Mesendoderm (in vitro differentiated cells): Measurements from ENCODE around the gene NCOR2.
A peak's percentile ranks its signal among the peaks of the same experiment; 100 is the strongest.

Experiments
- DNase-seq: peaks from one replicate; pipeline ENCODE4 v3.0.0; 2013
- H2AK5ac ChIP-seq: 2 replicates; pipeline ENCODE4 v1.6.1; 2013; ENCODE audit warnings: low read length, inconsistent platforms
- H2BK120ac ChIP-seq: 2 replicates; pipeline ENCODE4 v1.6.1; 2013; ENCODE audit warnings: low read depth, mild to moderate bottlenecking, low read length, moderate library complexity, mixed read lengths
- H2BK15ac ChIP-seq: replicated peaks from 2 replicates; pipeline ENCODE4 v1.6.1; 2013; ENCODE audit warnings: low read depth, mild to moderate bottlenecking, moderate library complexity
- H2BK5ac ChIP-seq: 2 replicates; pipeline ENCODE4 v1.6.1; 2013; ENCODE audit warnings: low read length, inconsistent platforms
- H3K18ac ChIP-seq: 2 replicates; pipeline ENCODE4 v1.6.1; 2013; ENCODE audit warnings: mild to moderate bottlenecking, low read length, mixed read lengths
- H3K23ac ChIP-seq: one replicate; pipeline ENCODE4 v1.6.1; 2013; ENCODE audit warnings: low read length
- H3K27ac ChIP-seq: 2 replicates; pipeline ENCODE4 v1.5.1; 2013; ENCODE audit warnings: low read depth, mild to moderate bottlenecking, inconsistent platforms, low read length, moderate library complexity
- H3K27me3 ChIP-seq: 2 replicates; pipeline ENCODE4 v1.6.1; 2013; ENCODE audit warnings: low read length, control low read depth, mild to moderate bottlenecking, inconsistent platforms; ENCODE audit not compliant: insufficient read depth, poor library complexity
- H3K36me3 ChIP-seq: 2 replicates; pipeline ENCODE4 v1.6.1; 2013; ENCODE audit warnings: low read length, inconsistent platforms; ENCODE audit not compliant: control insufficient read depth, insufficient read depth
- H3K4ac ChIP-seq: one replicate; pipeline ENCODE4 v1.6.1; 2013; ENCODE audit warnings: low read depth, mild to moderate bottlenecking, low read length, moderate library complexity
- H3K4me1 ChIP-seq: 2 replicates; pipeline ENCODE4 v1.6.1; 2013; ENCODE audit warnings: low read depth, low read length, inconsistent platforms; ENCODE audit not compliant: control insufficient read depth
- H3K4me2 ChIP-seq: 2 replicates; pipeline ENCODE4 v1.6.1; 2013; ENCODE audit warnings: low read length
- H3K4me3 ChIP-seq: 2 replicates; pipeline ENCODE4 v1.5.1; 2013; ENCODE audit warnings: mild to moderate bottlenecking, low read length
- H3K56ac ChIP-seq: one replicate; pipeline ENCODE4 v1.6.1; 2013; ENCODE audit warnings: low read length
- H3K79me1 ChIP-seq: 2 replicates; pipeline ENCODE4 v1.6.1; 2013; ENCODE audit warnings: low read length, inconsistent platforms
- H3K79me2 ChIP-seq: 2 replicates; pipeline ENCODE4 v1.6.1; 2013; ENCODE audit warnings: mild to moderate bottlenecking, low read length; ENCODE audit not compliant: control insufficient read depth, insufficient read depth
- H3K9ac ChIP-seq: 2 replicates; pipeline ENCODE4 v1.6.1; 2013; ENCODE audit warnings: low read length, inconsistent platforms
- H4K5ac ChIP-seq: one replicate; pipeline ENCODE4 v1.6.1; 2013; ENCODE audit warnings: low read length
- H4K8ac ChIP-seq: one replicate; pipeline ENCODE4 v1.6.1; 2013; ENCODE audit warnings: low read depth, mild to moderate bottlenecking, control low read depth, low read length, moderate library complexity
- WGBS: extraction: QIAGEN DNeasy Blood & Tissue Kit; methylation state at CpG from one replicate; pipeline ENCODE4 v1.1.7; 2013; ENCODE audit warnings: low lambda C conversion rate, missing lambda C conversion rate; ENCODE audit not compliant: insufficient coverage; ENCODE audit errors: extremely low coverage; 5-methylcytosine and 5-hydroxymethylcytosine counted together

Gene NCOR2

GRCh38 chr12:124554429-124555029 is 12.9 kb downstream of the NCOR2 start:
- Histone ChIP-seq H3K9ac (no peak overlapping the region), H2BK120ac (no peak overlapping the region), H3K4me1 (peaks cover 3% of the 10 kb centered on the region), H3K4ac (no peak overlapping the region), H3K4me2 (no peak overlapping the region), H4K5ac (no peak overlapping the region), H2BK5ac (no peak overlapping the region), H2BK15ac (no peak overlapping the region), H4K8ac (no peak overlapping the region), H2AK5ac (no peak overlapping the region), H3K56ac (no peak overlapping the region), H3K79me2 (peaks cover 97% of the 10 kb centered on the region), H3K4me3 (no peak overlapping the region), H3K79me1 (peaks cover 20% of the 10 kb centered on the region), H3K27me3 (no peaks in the 10 kb centered on the region), H3K27ac (no peak overlapping the region), H3K23ac (no peak overlapping the region), H3K36me3 (no peaks in the 10 kb centered on the region), H3K18ac (no peak overlapping the region)
- DNase-seq = no peak
- WGBS = no CpG with 5 or more reads among the region's 26 CpGs

- no peak overlapping the region for H4K8ac ChIP-seq
- no peak overlapping the region for H3K4me3 ChIP-seq
- H3K23ac ChIP-seq = no peak overlapping the region
- H4K5ac ChIP-seq = no peak overlapping the region
- no CpG with 5 or more reads among the region's 18 CpGs for WGBS
- H3K18ac ChIP-seq = no peak overlapping the region
- no peak overlapping the region for H2BK120ac ChIP-seq
- H3K27me3 ChIP-seq = no peaks in the 10 kb centered on the region
- H2BK5ac ChIP-seq = no peak overlapping the region
- H3K27ac ChIP-seq = no peak overlapping the region
- H3K4ac ChIP-seq = no peak overlapping the region
- H3K9ac ChIP-seq = no peak overlapping the region
- peaks cover 97% of the 10 kb centered on the region for H3K79me2 ChIP-seq
- no peak overlapping the region for H2AK5ac ChIP-seq
- peaks cover 3% of the 10 kb centered on the region for H3K4me1 ChIP-seq
- H2BK15ac ChIP-seq = no peak overlapping the region
- H3K79me1 ChIP-seq = peaks cover 19% of the 10 kb centered on the region
- no peak overlapping the region for H3K56ac ChIP-seq
- no peaks in the 10 kb centered on the region for H3K36me3 ChIP-seq
- no peak for DNase-seq
- H3K4me2 ChIP-seq = no peak overlapping the region
These were observed 13.5 kb downstream of the NCOR2 start for GRCh38 chr12:124553862-124554428.

- Histone ChIP-seq H2BK120ac (no peak overlapping the region), H3K4me2 (no peak overlapping the region), H4K8ac (no peak overlapping the region), H3K27me3 (no peaks in the 10 kb centered on the region), H3K56ac (peak overlapping the region; percentile 59), H3K36me3 (no peaks in the 10 kb centered on the region), H3K27ac (peak overlapping the region; percentile 70), H2BK15ac (no peak overlapping the region), H3K4me3 (no peak overlapping the region), H4K5ac (no peak overlapping the region), H3K79me1 (peaks cover 27% of the 10 kb centered on the region), H3K23ac (no peak overlapping the region), H2AK5ac (no peak overlapping the region), H3K4me1 (peaks cover 3% of the 10 kb centered on the region), H3K4ac (no peak overlapping the region), H2BK5ac (no peak overlapping the region), H3K9ac (peak overlapping the region; percentile 52), H3K79me2 (peaks cover 95% of the 10 kb centered on the region), H3K18ac (peak overlapping the region; percentile 32)
- no CpG with 5 or more reads among the region's 25 CpGs for WGBS
- DNase-seq = peak; percentile 89
These were observed 15.9 kb downstream of the NCOR2 start for GRCh38 chr12:124551268-124552144.

- no peak overlapping the region for H3K23ac ChIP-seq
- H3K27me3 ChIP-seq = no peaks in the 10 kb centered on the region
- H3K36me3 ChIP-seq = no peaks in the 10 kb centered on the region
- DNase-seq = no peak
- no peak overlapping the region for H3K4ac ChIP-seq
- H4K5ac ChIP-seq = no peak overlapping the region
- H3K79me2 ChIP-seq = peaks cover 95% of the 10 kb centered on the region
- H3K4me2 ChIP-seq = no peak overlapping the region
- no peak overlapping the region for H3K18ac ChIP-seq
- no peak overlapping the region for H3K27ac ChIP-seq
- no peak overlapping the region for H3K4me3 ChIP-seq
- H3K9ac ChIP-seq = no peak overlapping the region
- H2BK5ac ChIP-seq = no peak overlapping the region
- H3K4me1 ChIP-seq = peaks cover 3% of the 10 kb centered on the region
- no peak overlapping the region for H3K56ac ChIP-seq
- H2BK15ac ChIP-seq = no peak overlapping the region
- no peak overlapping the region for H4K8ac ChIP-seq
- no CpG with 5 or more reads among the region's 11 CpGs for WGBS
- peaks cover 31% of the 10 kb centered on the region for H3K79me1 ChIP-seq
- no peak overlapping the region for H2AK5ac ChIP-seq
- H2BK120ac ChIP-seq = no peak overlapping the region
These were observed 17.0 kb downstream of the NCOR2 start for GRCh38 chr12:124550123-124551089.

- Histone ChIP-seq H4K5ac (no peak overlapping the region), H3K18ac (no peak overlapping the region), H3K4me2 (no peak overlapping the region), H3K56ac (no peak overlapping the region), H3K4me3 (no peak overlapping the region), H2BK120ac (no peak overlapping the region), H3K79me1 (peaks cover 33% of the 10 kb centered on the region), H2BK5ac (no peak overlapping the region), H3K27me3 (no peaks in the 10 kb centered on the region), H2BK15ac (no peak overlapping the region), H3K27ac (no peak overlapping the region), H3K36me3 (no peaks in the 10 kb centered on the region), H3K9ac (no peak overlapping the region), H3K4me1 (peaks cover 3% of the 10 kb centered on the region), H4K8ac (no peak overlapping the region), H3K79me2 (peaks cover 95% of the 10 kb centered on the region), H3K23ac (peak overlapping the region; percentile 29), H2AK5ac (no peak overlapping the region), H3K4ac (no peak overlapping the region)
- no peak for DNase-seq
- WGBS = no CpG with 5 or more reads among the region's 17 CpGs
These were observed 17.8 kb downstream of the NCOR2 start for GRCh38 chr12:124549629-124550028.
